ENCODE measurements around the gene ABI3.

GRCh38 chr17:49226771-49227435 is 16.4 kb downstream of the ABI3 start:
- TF ChIP-seq, protein P1, sequence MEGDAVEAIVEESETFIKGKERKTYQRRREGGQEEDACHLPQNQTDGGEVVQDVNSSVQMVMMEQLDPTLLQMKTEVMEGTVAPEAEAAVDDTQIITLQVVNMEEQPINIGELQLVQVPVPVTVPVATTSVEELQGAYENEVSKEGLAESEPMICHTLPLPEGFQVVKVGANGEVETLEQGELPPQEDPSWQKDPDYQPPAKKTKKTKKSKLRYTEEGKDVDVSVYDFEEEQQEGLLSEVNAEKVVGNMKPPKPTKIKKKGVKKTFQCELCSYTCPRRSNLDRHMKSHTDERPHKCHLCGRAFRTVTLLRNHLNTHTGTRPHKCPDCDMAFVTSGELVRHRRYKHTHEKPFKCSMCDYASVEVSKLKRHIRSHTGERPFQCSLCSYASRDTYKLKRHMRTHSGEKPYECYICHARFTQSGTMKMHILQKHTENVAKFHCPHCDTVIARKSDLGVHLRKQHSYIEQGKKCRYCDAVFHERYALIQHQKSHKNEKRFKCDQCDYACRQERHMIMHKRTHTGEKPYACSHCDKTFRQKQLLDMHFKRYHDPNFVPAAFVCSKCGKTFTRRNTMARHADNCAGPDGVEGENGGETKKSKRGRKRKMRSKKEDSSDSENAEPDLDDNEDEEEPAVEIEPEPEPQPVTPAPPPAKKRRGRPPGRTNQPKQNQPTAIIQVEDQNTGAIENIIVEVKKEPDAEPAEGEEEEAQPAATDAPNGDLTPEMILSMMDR (IDR thresholded peaks at IDR 0.05): no peak
- TF ChIP-seq EZH2 (IDR thresholded peaks at IDR 0.05; ENCODE audit: borderline replicate concordance, insufficient read depth, low read depth, low read length, poor library complexity, severe bottlenecking): no peak
